Fibroblast of lung (primary cell): Measurements from ENCODE around the gene PAK2. TPM values are rescaled to one million over a fixed set of nuclear protein-coding genes. Genes with fewer than 3 reads are reported as not detected.

Source experiments
- DNase-seq, 2 donors: peaks; one replicate each; pipeline versions ENCODE4 v3.0.0 to v3.0.0-alpha.2; 2010; ENCODE audit warnings: low read depth in 2 of 2
- H2AFZ ChIP-seq: 2 replicates; pipeline ENCODE4 v1.5.1; 2012; ENCODE audit warnings: low read length, control low read depth, inconsistent platforms
- H3K27ac ChIP-seq: 2 replicates; pipeline ENCODE4 v1.5.1; 2011; ENCODE audit warnings: low read length, control low read depth; ENCODE audit not compliant: insufficient read depth
- H3K27me3 ChIP-seq: 2 replicates; pipeline ENCODE4 v1.5.1; 2011; ENCODE audit warnings: mild to moderate bottlenecking, low read length; ENCODE audit not compliant: control insufficient read depth, insufficient read depth
- H3K36me3 ChIP-seq: 2 replicates; pipeline ENCODE4 v1.5.1; 2011; ENCODE audit warnings: low read length; ENCODE audit not compliant: control insufficient read depth, insufficient read depth
- H3K4me1 ChIP-seq: 2 replicates; pipeline ENCODE4 v1.5.1; 2011; ENCODE audit warnings: low read length; ENCODE audit not compliant: control insufficient read depth, insufficient read depth; ENCODE audit errors: extremely low read depth
- H3K4me2 ChIP-seq: 2 replicates; pipeline ENCODE4 v1.5.1; 2011; ENCODE audit warnings: low read length, control low read depth; ENCODE audit not compliant: insufficient read depth; ENCODE audit errors: extremely low read depth
- H3K4me3 ChIP-seq, 4 experiments: fragments of 200-600 bp in 1 of 4; sonication (generic) in 1 of 4; replicated peaks in 1 of 4; 2 replicates each; pipeline ENCODE4 v1.5.1; 2011 to 2016; ENCODE audit warnings: low read length in 4 of 4, low read depth in 3 of 4, mild to moderate bottlenecking in 3 of 4, control low read depth in 2 of 4, inconsistent platforms in 1 of 4, mixed read lengths in 1 of 4; ENCODE audit not compliant: insufficient read depth in 1 of 4; ENCODE audit errors: control extremely low read depth in 1 of 4
- H3K79me2 ChIP-seq: 2 replicates; pipeline ENCODE4 v1.5.1; 2012; ENCODE audit warnings: mild to moderate bottlenecking, low read length, inconsistent platforms; ENCODE audit not compliant: control insufficient read depth, insufficient read depth
- H3K9ac ChIP-seq: 2 replicates; pipeline ENCODE4 v1.5.1; 2011; ENCODE audit warnings: mild to moderate bottlenecking, low read length, control low read depth; ENCODE audit not compliant: insufficient read depth
- H3K9me3 ChIP-seq: 2 replicates; pipeline ENCODE4 v1.5.1; 2012; ENCODE audit warnings: low read depth, low read length; ENCODE audit not compliant: control insufficient read depth, insufficient read depth
- H4K20me1 ChIP-seq: 2 replicates; pipeline ENCODE4 v1.5.1; 2011; ENCODE audit warnings: low read length; ENCODE audit not compliant: control insufficient read depth, insufficient read depth; ENCODE audit errors: extremely low read depth
- CTCF ChIP-seq, 2 donors: IDR thresholded peaks in 1 of 2; conservative IDR thresholded peaks in 1 of 2; 1 replicate in 1 of 2; 2 replicates in 1 of 2; pipeline ENCODE4 v1.5.1; 2011 to 2012; ENCODE audit warnings: low read length in 2 of 2, control low read depth in 1 of 2, inconsistent platforms in 1 of 2, low read depth in 1 of 2, mild to moderate bottlenecking in 1 of 2
- EZH2 ChIP-seq: IDR thresholded peaks from 2 replicates; pipeline ENCODE4 v1.5.1; 2012; ENCODE audit warnings: low read length, control low read depth, mild to moderate bottlenecking; ENCODE audit errors: missing control alignments
- polyA minus RNA-seq: library from RNA; depleted of rRNA, polyadenylated mRNA; stranded (reverse); fragments of >200 nt; gene quantifications from 2 replicates; pipeline ENCODE4 v1.2.3, GENCODE V29; 2011; ENCODE audit warnings: low replicate concordance
- polyA plus RNA-seq, 2 donors: library from polyadenylated mRNA; depleted of rRNA in 1 of 2; stranded (reverse) in 1 of 2; unstranded in 1 of 2; fragments of >200 nt; gene quantifications; 2 replicates each; pipeline ENCODE4 v1.2.1, GENCODE V29; 2011 to 2012; ENCODE audit warnings: missing spikeins in 1 of 2
- total RNA-seq: library from RNA; depleted of rRNA; stranded (reverse); fragments of >200 nt; gene quantifications from 2 replicates; pipeline ENCODE4 v1.2.1, GENCODE V29; 2014

Gene PAK2
- total RNA-seq (30.0 and 37.5 TPM in 2 replicates), polyA plus RNA-seq (40.7 and 42.7 TPM in 2 replicates), polyA minus RNA-seq (92.7 and 117 TPM in 2 replicates)
- 44.2 and 48.6 TPM in 2 replicates for polyA plus RNA-seq (2012)

GRCh38 chr3:196739671-196740480, at the start of gene PAK2:
Gene PAK2 (plus strand): TSS chr3:196739857. CDS start chr3:196782647, 42,790 bp downstream.
- H2AFZ ChIP-seq, result peak within 1 kb of the TSS; percentile 53
- H3K4me3 ChIP-seq, result peak within 1 kb of the TSS; percentile 49 to 95 (median 76)
- no peaks in the 10 kb centered on the region for H3K27me3 ChIP-seq
- H3K36me3 ChIP-seq, result no peaks in the 10 kb centered on the region
- peak within 1 kb of the TSS; percentile 93 for H3K4me2 ChIP-seq
- peak; percentile 83 to 85 for DNase-seq
- H4K20me1 ChIP-seq, result peaks cover 2% of the 10 kb centered on the region
- TF ChIP-seq EZH2 (no peak), CTCF (conservative IDR thresholded peaks at IDR 0.05 in 1 of 2, IDR thresholded peaks at IDR 0.05 in 1 of 2; ENCODE audit: low read depth in 1 of 2, low read length in 2 of 2) (no peak)
- peak within 1 kb of the TSS; percentile 91 for H3K27ac ChIP-seq
- H3K9ac ChIP-seq, result peak within 1 kb of the TSS; percentile 88
- H3K4me1 ChIP-seq, result peaks cover 2% of the 10 kb centered on the region
- H3K9me3 ChIP-seq, result no peaks in the 10 kb centered on the region
- H3K79me2 ChIP-seq, result peaks cover 45% of the 10 kb centered on the region

- Histone ChIP-seq H3K27me3 (no peaks in the 10 kb centered on the region), H3K4me1 (no peaks in the 10 kb centered on the region), H3K79me2 (no peaks in the 10 kb centered on the region), H3K9me3 (no peaks in the 10 kb centered on the region), H3K27ac (no peak overlapping the region), H3K9ac (no peak overlapping the region), H3K4me3 (no peak overlapping the region), H2AFZ (no peak overlapping the region), H4K20me1 (no peaks in the 10 kb centered on the region), H3K4me2 (no peak overlapping the region), H3K36me3 (no peaks in the 10 kb centered on the region)
- no peak for DNase-seq
- TF ChIP-seq CTCF (conservative IDR thresholded peaks at IDR 0.05 in 1 of 2, IDR thresholded peaks at IDR 0.05 in 1 of 2; ENCODE audit: low read depth in 1 of 2, low read length in 2 of 2) (no peak), EZH2 (no peak)
Measured at GRCh38 chr3:196689941-196690660, 49.6 kb upstream of the PAK2 start.

GRCh38 chr3:196691386-196691785, 48.3 kb upstream of the PAK2 start:
- Histone ChIP-seq H3K9me3 (no peaks in the 10 kb centered on the region), H3K27ac (no peak overlapping the region), H3K4me1 (no peaks in the 10 kb centered on the region), H3K4me2 (no peak overlapping the region), H3K36me3 (no peaks in the 10 kb centered on the region), H3K9ac (no peak overlapping the region), H3K4me3 (no peak overlapping the region), H2AFZ (no peak overlapping the region), H3K79me2 (no peaks in the 10 kb centered on the region), H3K27me3 (no peaks in the 10 kb centered on the region), H4K20me1 (no peaks in the 10 kb centered on the region)
- no peak for DNase-seq
- no peak for TF ChIP-seq EZH2
- no peak for TF ChIP-seq CTCF (conservative IDR thresholded peaks at IDR 0.05 in 1 of 2, IDR thresholded peaks at IDR 0.05 in 1 of 2; ENCODE audit: low read depth in 1 of 2, low read length in 2 of 2)
